T-helper 1 cell treated with Interleukin-12 subunit alpha and Interleukin-12 subunit beta and Interleukin-4 antibody, amounts not matched to agents 30 μg/mL and 1 μg/mL, for 36 hours (primary cell): ENCODE results near the gene MEGF6.
A peak's percentile ranks its signal among the peaks of the same experiment; 100 is the strongest.

ENCODE experiments used
- H3K27ac Mint-ChIP-seq: one replicate; pipeline ENCODE4 v1.8.0; 2021; ENCODE audit warnings: mild to moderate bottlenecking, mixed read lengths
- H3K27me3 Mint-ChIP-seq: one replicate; pipeline ENCODE4 v1.8.0; 2021; ENCODE audit warnings: low read depth, mixed read lengths
- H3K36me3 Mint-ChIP-seq: one replicate; pipeline ENCODE4 v1.8.0; 2021; ENCODE audit warnings: low read depth, mixed read lengths
- H3K4me1 Mint-ChIP-seq: one replicate; pipeline ENCODE4 v1.8.0; 2021; ENCODE audit warnings: low read depth, mixed read lengths
- H3K4me3 Mint-ChIP-seq: one replicate; pipeline ENCODE4 v1.8.0; 2021; ENCODE audit warnings: mild to moderate bottlenecking, moderate library complexity, mixed read lengths
- H3K9me3 Mint-ChIP-seq: one replicate; pipeline ENCODE4 v1.8.0; 2021; ENCODE audit warnings: mixed read lengths

The MEGF6 gene

GRCh38 chr1:3636531-3636930 lies 25.2 kb upstream of the MEGF6 start:
- Mint-ChIP-seq H3K36me3 (peaks cover 19% of the 10 kb centered on the region), H3K27me3 (no peaks in the 10 kb centered on the region), H3K9me3 (no peaks in the 10 kb centered on the region), H3K4me3 (no peak overlapping the region), H3K27ac (no peak overlapping the region), H3K4me1 (no peaks in the 10 kb centered on the region)

DNA sequence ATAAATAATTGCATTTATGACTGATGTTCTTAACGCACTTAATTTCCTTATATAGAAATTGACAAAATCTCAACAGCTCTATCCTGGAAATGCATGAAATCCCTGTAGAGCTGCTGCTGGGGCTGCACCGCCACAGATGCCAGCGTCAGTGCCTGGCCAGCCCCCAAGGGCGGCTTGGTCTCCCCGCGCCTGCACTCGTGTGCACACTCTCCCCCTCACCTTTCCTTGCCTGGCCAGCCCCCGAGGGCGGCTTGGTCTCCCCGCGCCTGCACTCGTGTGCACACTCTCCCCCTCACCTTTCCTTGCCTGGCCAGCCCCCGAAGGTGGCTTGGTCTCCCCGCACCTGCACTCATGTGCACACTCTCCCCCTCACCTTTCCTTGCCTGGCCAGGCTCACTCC lies 24.8 kb upstream of the MEGF6 start:
- no peaks in the 10 kb centered on the region for H3K27me3 Mint-ChIP-seq
- no peaks in the 10 kb centered on the region for H3K4me1 Mint-ChIP-seq
- no peak overlapping the region for H3K4me3 Mint-ChIP-seq
- no peak overlapping the region for H3K27ac Mint-ChIP-seq
- peaks cover 19% of the 10 kb centered on the region for H3K36me3 Mint-ChIP-seq
- H3K9me3 Mint-ChIP-seq = no peaks in the 10 kb centered on the region

DNA sequence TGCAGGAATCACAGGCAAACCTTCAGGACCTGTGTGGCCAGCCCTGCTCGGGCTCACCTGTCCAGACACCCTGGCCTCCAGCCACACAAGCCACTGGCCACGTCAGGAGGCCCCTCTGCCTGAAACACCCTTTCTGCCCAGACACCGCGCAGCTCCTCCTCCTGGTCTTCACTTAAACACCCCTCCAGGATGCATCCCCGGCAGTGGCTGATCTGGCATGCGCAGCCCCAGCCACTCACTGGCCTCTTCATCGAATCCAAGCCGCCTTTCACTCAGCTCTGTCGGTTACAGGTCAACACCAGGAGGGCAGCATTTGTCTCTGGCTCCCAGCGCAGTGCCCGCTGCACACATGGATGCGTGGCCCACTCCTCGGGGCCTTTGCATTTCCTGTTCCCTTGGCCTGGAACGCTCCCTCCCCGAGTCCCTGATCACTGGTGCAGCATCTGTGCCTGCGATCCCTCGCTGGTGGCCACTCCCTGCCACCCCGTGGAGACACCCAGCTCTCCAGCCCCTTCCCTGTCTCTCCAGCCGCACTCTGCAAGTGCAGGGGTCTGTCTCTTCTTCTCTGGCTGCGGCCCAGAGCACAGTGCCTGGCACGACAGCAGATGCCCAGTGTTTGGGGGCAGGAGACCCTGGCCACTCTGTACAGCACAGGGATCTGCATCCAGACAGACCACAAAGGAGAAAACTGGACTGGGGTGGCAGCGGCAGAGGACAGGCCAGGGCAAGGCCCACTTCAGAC lies 22.9 kb upstream of the MEGF6 start:
- Mint-ChIP-seq H3K9me3 (no peaks in the 10 kb centered on the region), H3K4me3 (no peak overlapping the region)

GRCh38 chr1:3633344-3634058 lies 22.2 kb upstream of the MEGF6 start:
- Mint-ChIP-seq H3K4me1 (no peaks in the 10 kb centered on the region), H3K4me3 (no peak overlapping the region), H3K9me3 (no peaks in the 10 kb centered on the region), H3K36me3 (peaks cover 24% of the 10 kb centered on the region), H3K27ac (no peak overlapping the region), H3K27me3 (no peaks in the 10 kb centered on the region)

More for the DNA sequence above, 22.9 kb upstream of the MEGF6 start:
- no peaks in the 10 kb centered on the region for H3K4me1 Mint-ChIP-seq
- no peaks in the 10 kb centered on the region for H3K27me3 Mint-ChIP-seq
- H3K36me3 Mint-ChIP-seq = peaks cover 19% of the 10 kb centered on the region
- H3K27ac Mint-ChIP-seq = peak overlapping the region; percentile 20

DNA sequence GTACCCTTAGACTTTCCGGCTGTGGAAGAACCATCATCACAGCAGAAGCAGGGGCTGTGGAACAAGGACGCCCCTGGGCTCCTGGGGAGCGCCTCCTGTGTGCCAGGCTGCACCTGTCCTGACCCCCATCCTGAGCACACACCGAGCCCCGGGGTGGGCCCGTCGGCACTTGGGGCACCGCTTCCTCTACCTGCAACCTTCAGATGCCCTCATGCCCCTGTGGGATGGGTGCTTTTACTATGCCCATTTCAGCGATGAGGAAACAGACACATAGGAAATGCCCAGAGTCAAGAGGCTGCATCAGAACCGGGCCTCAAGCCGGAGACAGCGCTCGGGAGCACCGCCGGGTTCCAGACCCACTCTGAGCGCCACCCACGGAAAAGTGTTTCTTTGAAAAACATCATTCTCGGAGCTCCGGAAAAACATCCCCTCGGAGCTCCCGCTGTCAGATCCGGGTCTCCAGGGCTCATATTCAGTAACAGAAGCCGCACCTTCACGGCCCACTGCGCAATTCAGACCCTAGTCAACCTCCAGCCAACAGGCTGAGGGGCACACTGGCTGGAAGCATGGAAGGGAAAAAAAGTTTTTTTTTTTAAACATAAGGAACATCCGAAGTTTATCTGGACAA lies 21.5 kb upstream of the MEGF6 start:
- Mint-ChIP-seq H3K9me3 (no peaks in the 10 kb centered on the region), H3K4me1 (no peaks in the 10 kb centered on the region), H3K4me3 (no peak overlapping the region), H3K27ac (no peak overlapping the region), H3K36me3 (peaks cover 24% of the 10 kb centered on the region), H3K27me3 (no peaks in the 10 kb centered on the region)

DNA sequence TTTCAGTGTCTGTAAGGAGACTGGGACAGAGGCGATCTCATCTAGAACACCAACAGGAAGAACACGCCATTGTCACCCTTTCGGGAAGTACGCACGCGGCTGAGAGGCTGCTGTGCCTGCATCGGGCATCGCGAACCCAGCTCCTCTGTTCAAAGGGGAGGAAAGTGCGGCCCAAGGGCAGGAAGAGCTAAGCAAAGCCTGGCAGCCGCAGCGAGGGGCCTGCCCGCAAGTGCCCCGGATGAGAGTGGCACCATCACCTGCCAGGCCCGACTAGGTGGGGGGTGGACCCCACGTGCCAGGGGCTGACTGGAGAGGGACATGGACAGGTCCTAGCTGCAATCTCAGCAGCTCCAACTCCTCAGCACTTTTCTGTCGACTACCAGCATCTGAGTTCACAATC lies 21.0 kb upstream of the MEGF6 start:
- no peaks in the 10 kb centered on the region for H3K27me3 Mint-ChIP-seq
- no peaks in the 10 kb centered on the region for H3K9me3 Mint-ChIP-seq
- no peaks in the 10 kb centered on the region for H3K4me1 Mint-ChIP-seq
- no peak overlapping the region for H3K4me3 Mint-ChIP-seq
- H3K27ac Mint-ChIP-seq = no peak overlapping the region
- peaks cover 26% of the 10 kb centered on the region for H3K36me3 Mint-ChIP-seq

DNA sequence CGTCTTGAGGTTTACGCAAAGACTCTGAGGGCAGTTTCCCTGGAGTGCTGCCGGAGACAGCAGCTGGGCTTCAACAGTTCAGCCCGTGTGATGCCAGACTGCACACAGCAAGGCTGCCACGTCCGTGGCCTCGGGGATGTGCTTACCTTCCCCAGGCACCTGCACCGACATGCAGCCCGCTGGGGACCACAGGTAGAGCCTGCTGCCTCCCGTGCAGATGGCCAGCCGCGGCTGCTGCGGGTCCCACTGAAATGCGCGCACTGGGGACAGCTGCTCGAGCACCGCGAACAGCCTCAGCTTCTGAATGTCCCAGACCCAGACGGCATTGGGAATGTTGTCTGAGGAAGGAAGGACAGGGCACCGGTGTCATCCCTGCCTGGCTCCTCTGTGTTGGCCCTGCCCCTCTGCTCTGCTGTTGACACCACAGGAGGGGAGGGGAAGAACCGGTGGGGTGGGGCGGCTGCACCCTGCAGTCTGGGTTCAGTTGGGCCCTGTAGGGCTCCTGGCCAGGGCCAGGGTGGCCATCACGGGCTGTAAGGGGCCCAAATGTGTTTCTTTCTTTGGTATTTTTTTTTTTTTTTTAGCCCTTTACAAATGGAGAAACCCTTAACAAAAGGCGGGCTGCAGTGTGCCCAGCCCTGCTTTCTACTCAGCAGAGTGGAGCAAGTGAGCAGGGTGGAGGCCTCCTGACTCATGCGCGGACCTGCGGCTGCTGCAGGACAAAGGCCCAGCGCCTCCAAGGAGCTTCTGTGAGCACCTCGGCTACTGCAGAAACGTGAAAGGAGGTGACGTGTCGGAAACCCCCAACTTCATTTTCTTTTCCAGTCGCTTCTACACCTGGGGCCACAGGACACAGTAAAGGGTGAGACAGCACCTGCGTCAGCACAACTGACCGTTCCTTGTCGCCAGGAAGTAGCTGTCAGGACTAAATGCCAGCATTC lies 20.3 kb upstream of the MEGF6 start:
- Mint-ChIP-seq H3K4me1 (no peaks in the 10 kb centered on the region), H3K27ac (no peak overlapping the region), H3K9me3 (no peaks in the 10 kb centered on the region), H3K27me3 (no peaks in the 10 kb centered on the region), H3K4me3 (no peak overlapping the region), H3K36me3 (peaks cover 22% of the 10 kb centered on the region)

DNA sequence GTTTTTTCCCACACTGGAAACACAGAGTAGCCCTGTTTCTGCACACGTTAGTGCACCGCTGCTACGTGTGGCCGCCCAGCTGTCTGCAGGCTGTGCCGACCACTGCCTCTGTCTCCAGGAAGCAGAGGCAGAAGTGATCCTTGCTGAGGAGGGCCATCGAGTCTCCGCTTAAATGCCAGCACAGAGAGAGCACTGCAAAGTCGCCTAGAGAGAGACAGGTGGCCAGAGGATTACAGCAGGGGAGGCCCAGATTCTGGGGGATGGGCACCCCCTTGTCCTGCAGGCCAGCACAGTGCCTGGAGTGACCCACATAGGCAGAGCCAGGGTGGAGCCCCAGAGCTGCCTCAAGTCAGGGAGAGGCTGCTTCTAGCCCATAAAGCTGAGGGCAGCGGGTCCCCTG lies 19.6 kb upstream of the MEGF6 start:
- peaks cover 21% of the 10 kb centered on the region for H3K36me3 Mint-ChIP-seq
- no peaks in the 10 kb centered on the region for H3K9me3 Mint-ChIP-seq
- no peaks in the 10 kb centered on the region for H3K27me3 Mint-ChIP-seq
- H3K27ac Mint-ChIP-seq = no peak overlapping the region
- peaks cover 2% of the 10 kb centered on the region for H3K4me1 Mint-ChIP-seq
- no peak overlapping the region for H3K4me3 Mint-ChIP-seq

GRCh38 chr1:3630161-3630611 lies 18.9 kb upstream of the MEGF6 start:
- no peak overlapping the region for H3K4me3 Mint-ChIP-seq
- no peaks in the 10 kb centered on the region for H3K9me3 Mint-ChIP-seq
- H3K27ac Mint-ChIP-seq = no peak overlapping the region
- no peaks in the 10 kb centered on the region for H3K27me3 Mint-ChIP-seq
- H3K4me1 Mint-ChIP-seq = peaks cover 2% of the 10 kb centered on the region
- H3K36me3 Mint-ChIP-seq = peaks cover 17% of the 10 kb centered on the region

DNA sequence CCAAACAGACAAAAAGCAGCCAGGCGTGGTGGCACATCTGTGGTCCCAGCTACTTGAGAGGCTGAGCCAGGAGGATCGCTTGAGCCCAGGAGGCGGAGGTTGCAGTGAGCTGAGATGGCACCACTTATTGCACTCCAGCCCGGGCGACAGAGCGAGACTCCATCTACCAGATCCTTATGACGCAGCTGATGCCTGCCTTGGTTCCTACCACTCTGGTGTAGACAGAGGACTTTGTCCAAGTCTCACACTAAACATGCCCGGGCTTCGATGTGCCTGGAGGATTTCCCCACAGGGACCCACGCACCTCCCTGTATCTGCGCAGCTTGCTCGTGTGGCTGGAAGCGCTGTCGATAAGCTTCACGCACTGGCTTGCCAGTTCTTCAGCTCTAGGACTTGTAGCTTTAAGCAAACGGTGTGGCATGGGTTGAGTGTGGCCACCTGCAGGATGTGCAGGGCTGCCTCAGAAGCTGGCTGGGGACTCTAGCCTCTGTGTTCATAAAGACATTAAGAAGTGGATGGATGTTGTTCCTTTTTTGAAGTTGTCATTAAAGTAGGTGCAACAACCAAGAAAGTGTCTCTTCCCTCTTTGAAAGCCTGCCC lies 18.4 kb upstream of the MEGF6 start:
- Mint-ChIP-seq H3K27me3 (no peaks in the 10 kb centered on the region), H3K4me3 (no peak overlapping the region), H3K27ac (no peak overlapping the region), H3K9me3 (no peaks in the 10 kb centered on the region), H3K36me3 (peaks cover 14% of the 10 kb centered on the region), H3K4me1 (peaks cover 3% of the 10 kb centered on the region)

- Mint-ChIP-seq H3K27me3 (peaks cover 6% of the 10 kb centered on the region), H3K36me3 (peaks cover 11% of the 10 kb centered on the region), H3K9me3 (no peaks in the 10 kb centered on the region), H3K27ac (no peak overlapping the region), H3K4me1 (peaks cover 12% of the 10 kb centered on the region), H3K4me3 (no peak overlapping the region)
These were observed 17.1 kb upstream of the MEGF6 start for GRCh38 chr1:3628445-3628844.

GRCh38 chr1:3627515-3628253 lies 16.4 kb upstream of the MEGF6 start:
- Mint-ChIP-seq H3K4me1 (peaks cover 19% of the 10 kb centered on the region), H3K27me3 (peaks cover 12% of the 10 kb centered on the region), H3K9me3 (no peaks in the 10 kb centered on the region), H3K27ac (no peak overlapping the region), H3K36me3 (peaks cover 11% of the 10 kb centered on the region), H3K4me3 (no peak overlapping the region)

DNA sequence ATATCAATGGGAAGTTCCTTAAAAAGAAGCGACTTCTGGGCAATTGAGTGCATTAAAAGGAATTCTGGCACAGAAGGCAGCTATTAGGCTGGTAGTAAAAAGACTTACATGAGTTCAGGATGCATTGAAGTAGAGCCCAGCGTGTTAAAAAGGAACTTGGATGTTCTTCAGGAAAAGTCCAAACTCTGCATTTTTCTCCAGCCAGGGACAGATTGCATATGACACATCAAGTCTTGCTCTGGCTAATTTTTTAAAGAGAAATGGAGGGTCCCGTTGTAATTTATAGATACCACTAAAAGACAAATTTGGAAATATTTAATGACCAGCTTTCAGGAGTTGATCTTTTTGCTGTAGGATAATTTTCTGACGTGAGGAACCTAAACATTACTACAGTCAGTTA lies 14.7 kb upstream of the MEGF6 start:
- Mint-ChIP-seq H3K9me3 (no peaks in the 10 kb centered on the region), H3K27me3 (peaks cover 12% of the 10 kb centered on the region), H3K27ac (peak overlapping the region; percentile 42), H3K4me1 (peaks cover 20% of the 10 kb centered on the region), H3K36me3 (peaks cover 11% of the 10 kb centered on the region), H3K4me3 (peak overlapping the region; percentile 56)
